DOHH2 (cell line): ENCODE results near the gene TOGARAM1.

Experiments used
- CTCF ChIP-seq: fragments of 200-600 bp; sonication (generic); IDR thresholded peaks from one replicate; pipeline ENCODE4 v1.5.1; 2014; ENCODE audit warnings: antibody characterized with exemption, mild to moderate bottlenecking, low read depth, low read length; ENCODE audit not compliant: poor library complexity, severe bottlenecking
- EZH2phosphoT487 ChIP-seq: fragments of 200-600 bp; sonication (generic); IDR thresholded peaks from 2 replicates; pipeline ENCODE4 v1.6.1; 2017; ENCODE audit warnings: borderline replicate concordance, mild to moderate bottlenecking, antibody characterized with exemption, low read length, moderate library complexity, mixed read lengths

- TF ChIP-seq CTCF: no peak
- no peak for TF ChIP-seq EZH2phosphoT487
These were observed at the start of gene TOGARAM1, which contains the start of gene KLHL28 for GRCh38 chr14:44961554-44962333.
